ENCODE results near the gene LNP1. TPM values are rescaled to one million over a fixed set of nuclear protein-coding genes. Genes with fewer than 3 reads are reported as not detected.

Gene LNP1
- total RNA-seq, 1 experiment from 2014 or later, result 1.8 TPM

GRCh38 chr3:100437721-100438622, 36.6 kb downstream of the LNP1 start:
- Histone ChIP-seq H3K9me3 (ENCODE audit: control insufficient read depth, insufficient read depth, low read depth, low read length) (no peaks in the 10 kb centered on the region), H3K4me3 (ENCODE audit: low read depth in 2 of 2, low read length in 2 of 2) (no peak overlapping the region), H3K27me3 (ENCODE audit: control insufficient read depth, insufficient read depth, low read length) (no peaks in the 10 kb centered on the region), H3K4me1 (ENCODE audit: control insufficient read depth, insufficient read depth, low read length) (no peaks in the 10 kb centered on the region), H3K27ac (ENCODE audit: low read length) (no peak overlapping the region), H3K36me3 (ENCODE audit: control insufficient read depth, insufficient read depth, low read length) (no peaks in the 10 kb centered on the region)
- no peak for TF ChIP-seq TCF7L2 (IDR thresholded peaks at IDR 0.05; ENCODE audit: low read depth, low read length)
- TF ChIP-seq CTCF (IDR thresholded peaks at IDR 0.05), result no peak
- no peak for TF ChIP-seq POLR2AphosphoS5 (IDR thresholded peaks at IDR 0.05; ENCODE audit: low read depth, low read length)
- no peak for TF ChIP-seq REST (IDR thresholded peaks at IDR 0.05; ENCODE audit: insufficient read depth in 1 of 2, low read depth in 2 of 2, low read length in 1 of 2)
- TF ChIP-seq SIN3A (IDR thresholded peaks at IDR 0.05; ENCODE audit: borderline replicate concordance, insufficient read depth, low read depth, low read length), result no peak
- ChIA-PET POLR2A (interaction anchor here (0.6 kb wide), 1 partner anchor 50 kb away, joined by 5 read pairs; no protein-coding TSS in a partner anchor), CTCF (no interaction called here)
- in situ Hi-C loops (cut with HindIII; ENCODE audit: low pct_unique_long_range_greater_than_20kb, low sequenced_read_pairs), result no loop called here
- no TSS peak for BruUV-seq (replicated peaks)
- DNase-seq (ENCODE audit: low read depth, low spot score) (no peak), ATAC-seq (no peak)
- intact Hi-C loops (cut with micrococcal nuclease; ENCODE audit: unreplicated experiment), result no loop called here

- Histone ChIP-seq H3K9me3 (ENCODE audit: control insufficient read depth, insufficient read depth, low read depth, low read length) (0 out of 2 replicates have a peak, but pooled peaks cover under 1% of the 10 kb centered on the region), H3K36me3 (ENCODE audit: control insufficient read depth, insufficient read depth, low read length) (no peaks in the 10 kb centered on the region), H3K4me3 (ENCODE audit: low read depth in 2 of 2, low read length in 2 of 2) (no peak overlapping the region), H3K4me1 (ENCODE audit: control insufficient read depth, insufficient read depth, low read length) (no peaks in the 10 kb centered on the region), H3K27ac (ENCODE audit: low read length) (no peak overlapping the region), H3K27me3 (ENCODE audit: control insufficient read depth, insufficient read depth, low read length) (no peaks in the 10 kb centered on the region)
- no peak for TF ChIP-seq TCF7L2 (IDR thresholded peaks at IDR 0.05; ENCODE audit: low read depth, low read length)
- no peak for TF ChIP-seq POLR2AphosphoS5 (IDR thresholded peaks at IDR 0.05; ENCODE audit: low read depth, low read length)
- TF ChIP-seq SIN3A (IDR thresholded peaks at IDR 0.05; ENCODE audit: borderline replicate concordance, insufficient read depth, low read depth, low read length), result no peak
- TF ChIP-seq CTCF (IDR thresholded peaks at IDR 0.05), result no peak
- no peak for TF ChIP-seq REST (IDR thresholded peaks at IDR 0.05; ENCODE audit: insufficient read depth in 1 of 2, low read depth in 2 of 2, low read length in 1 of 2)
- POLR2A ChIA-PET, result no interaction called here
- CTCF ChIA-PET, result no interaction called here
- ATAC-seq (no peak), DNase-seq (ENCODE audit: low read depth, low spot score) (no peak)
- in situ Hi-C loops (cut with HindIII; ENCODE audit: low pct_unique_long_range_greater_than_20kb, low sequenced_read_pairs) (no loop called here), intact Hi-C loops (cut with micrococcal nuclease; ENCODE audit: unreplicated experiment) (no loop called here)
- no TSS peak for BruUV-seq (replicated peaks)
Observed at GRCh38 chr3:100438623-100438974, 37.3 kb downstream of the LNP1 start.
